Liver (tissue), 9 donors: Measurements from ENCODE around the gene JAKMIP2. TPM values are rescaled to one million over a fixed set of nuclear protein-coding genes. Genes with fewer than 3 reads are reported as not detected.
"Not testable (repeated sequence)": the region's sequence is repeated elsewhere in the genome, so short reads cannot be mapped to it uniquely, and the experiment has no call there.

Source experiments
- DNase-seq: peaks from one replicate; pipeline ENCODE4 v3.0.0-alpha.2; 2017; ENCODE audit warnings: low spot score
- H3K27ac ChIP-seq, 2 donors: one replicate each; pipeline ENCODE4 v1.7.0; 2013; ENCODE audit warnings: inconsistent platforms in 2 of 2, low read length in 2 of 2, control low read depth in 1 of 2, low read depth in 1 of 2, mild to moderate bottlenecking in 1 of 2
- H3K27me3 ChIP-seq, 4 donors: one replicate each; pipeline versions ENCODE4 v1.6.1 to v1.7.0; 2013; ENCODE audit warnings: low read length in 3 of 4, inconsistent platforms in 1 of 4, mild to moderate bottlenecking in 1 of 4, moderate library complexity in 1 of 4; ENCODE audit not compliant: control insufficient read depth in 4 of 4, insufficient read depth in 4 of 4
- H3K36me3 ChIP-seq, 4 donors: one replicate each; pipeline versions ENCODE4 v1.6.1 to v1.7.0; 2013; ENCODE audit warnings: low read length in 3 of 4, mild to moderate bottlenecking in 3 of 4, low read depth in 1 of 4, moderate library complexity in 1 of 4; ENCODE audit not compliant: control insufficient read depth in 4 of 4, insufficient read depth in 3 of 4
- H3K4me1 ChIP-seq, 4 donors: one replicate each; pipeline versions ENCODE4 v1.6.1 to v1.7.0; 2013; ENCODE audit warnings: low read length in 3 of 4, mild to moderate bottlenecking in 3 of 4, moderate library complexity in 1 of 4; ENCODE audit not compliant: control insufficient read depth in 4 of 4, insufficient read depth in 4 of 4
- H3K4me3 ChIP-seq, 3 donors: one replicate each; pipeline versions ENCODE4 v1.6.1 to v1.7.0; 2013; ENCODE audit warnings: low read length in 3 of 3, control low read depth in 1 of 3, low read depth in 1 of 3, mild to moderate bottlenecking in 1 of 3
- H3K9ac ChIP-seq, 2 donors: one replicate each; pipeline ENCODE4 v1.7.0; 2013; ENCODE audit warnings: low read length in 2 of 2, mild to moderate bottlenecking in 2 of 2, moderate library complexity in 2 of 2, control low read depth in 1 of 2, low read depth in 1 of 2
- H3K9me3 ChIP-seq, 4 donors: one replicate each; pipeline versions ENCODE4 v1.6.1 to v1.7.0; 2013; ENCODE audit warnings: low read length in 3 of 4; ENCODE audit not compliant: control insufficient read depth in 4 of 4
- GABPA ChIP-seq, 2 donors: IDR thresholded peaks in 1 of 2; conservative IDR thresholded peaks in 1 of 2; 2 replicates each; pipeline ENCODE4 v1.6.1; 2016; ENCODE audit warnings: antibody characterized with exemption in 2 of 2, mild to moderate bottlenecking in 1 of 2, moderate library complexity in 1 of 2
- JUND ChIP-seq, 2 donors: IDR thresholded peaks; 2 replicates each; pipeline ENCODE4 v1.6.1; 2016; ENCODE audit warnings: antibody characterized with exemption in 2 of 2
- RAD21 ChIP-seq, 2 donors: IDR thresholded peaks; 2 replicates each; pipeline ENCODE4 v1.6.1; 2016; ENCODE audit warnings: antibody characterized with exemption in 2 of 2, mild to moderate bottlenecking in 2 of 2
- REST ChIP-seq: IDR thresholded peaks from 2 replicates; pipeline ENCODE4 v1.6.1; 2016; ENCODE audit warnings: antibody characterized with exemption, mild to moderate bottlenecking
- SP1 ChIP-seq: IDR thresholded peaks from 2 replicates; pipeline ENCODE4 v1.6.1; 2018; ENCODE audit warnings: antibody characterized with exemption, mild to moderate bottlenecking
- YY1 ChIP-seq: IDR thresholded peaks from 2 replicates; pipeline ENCODE4 v1.6.1; 2016; ENCODE audit warnings: antibody characterized with exemption, mild to moderate bottlenecking
- ZBTB33 ChIP-seq: IDR thresholded peaks from 2 replicates; pipeline ENCODE4 v1.6.1; 2016; ENCODE audit warnings: antibody characterized with exemption
- WGBS: extraction: QIAGEN DNeasy Blood & Tissue Kit; methylation state at CpG from one replicate; pipeline ENCODE4 v1.1.7; 2013; 5-methylcytosine and 5-hydroxymethylcytosine counted together
- polyA plus RNA-seq, 2 donors: library from polyadenylated mRNA; stranded (reverse) in 1 of 2; unstranded in 1 of 2; fragments of 200-250 nt in 1 of 2; fragments of >200 nt in 1 of 2; fragmentation: Nextera tagmentation in 1 of 2; extraction: Ambion mirVana in 1 of 2; gene quantifications; one replicate each; pipeline versions ENCODE4 v1.2.1 to v1.2.3, GENCODE V29; 2013 to 2015
- total RNA-seq, 2 donors: library from RNA; depleted of rRNA; stranded (reverse); fragments of >200 nt; gene quantifications; one replicate each; pipeline ENCODE4 v1.2.3, GENCODE V29; 2014
- donor health status: healthy.
- donor health status: healthy.
- donor health status: healthy.
- donor health status: healthy.
- donor health status: healthy.

JAKMIP2 gene
- total and polyA plus RNA-seq, 4 donors: 0.06 to 0.38 (median 0.24) TPM

GRCh38 chr5:147586221-147586620 is 196.3 kb downstream of the JAKMIP2 start:
- H3K9ac ChIP-seq: no peak overlapping the region
- WGBS: 85% methylated on average over 4 of the region's 4 CpGs
- no peak overlapping the region for H3K27ac ChIP-seq
- no peaks in the 10 kb centered on the region for H3K36me3 ChIP-seq
- H3K4me3 ChIP-seq: no peak overlapping the region
- no peaks in the 10 kb centered on the region for H3K27me3 ChIP-seq
- H3K9me3 ChIP-seq: no peaks in the 10 kb centered on the region
- DNase-seq: no peak
- no peaks in the 10 kb centered on the region for H3K4me1 ChIP-seq
- TF ChIP-seq SP1 (no peak), ZBTB33 (no peak), JUND (IDR thresholded peaks at IDR 0.05) (no peak), YY1 (no peak), REST (no peak), GABPA (IDR thresholded peaks at IDR 0.05 in 1 of 2, conservative IDR thresholded peaks at IDR 0.05 in 1 of 2) (no peak), RAD21 (IDR thresholded peaks at IDR 0.05) (no peak)

GRCh38 chr5:147582272-147582671 is 200.3 kb downstream of the JAKMIP2 start:
- not testable (repeated sequence) for H3K4me3 ChIP-seq, H3K27me3 ChIP-seq, DNase-seq, H3K4me1 ChIP-seq, H3K9ac ChIP-seq, H3K36me3 ChIP-seq, H3K27ac ChIP-seq, H3K9me3 ChIP-seq
- 58% methylated on average over 6 of the region's 6 CpGs for WGBS

- not testable (repeated sequence) for H3K27me3 ChIP-seq, DNase-seq, H3K4me3 ChIP-seq, H3K9me3 ChIP-seq, H3K27ac ChIP-seq, H3K36me3 ChIP-seq, H3K9ac ChIP-seq, H3K4me1 ChIP-seq
- WGBS: 95% methylated on average over 7 of the region's 7 CpGs
Measured at GRCh38 chr5:147580418-147580817, 202.1 kb downstream of the JAKMIP2 start.
